Stimulated activated CD8-positive, alpha-beta memory T cell treated with anti-CD3 and anti-CD28 coated beads, Interleukin-15, amount 100 ng/mL, for 1 hour (primary cell): Measurements from ENCODE around the gene NHLRC4.

Source experiments
- DNase-seq: peaks from one replicate; pipeline ENCODE4 v3.0.0-alpha.2; 2020; ENCODE audit warnings: low read depth

Gene NHLRC4

GRCh38 chr16:565419-566330, 1.1 kb upstream of the NHLRC4 start:
- no peak for DNase-seq

DNA sequence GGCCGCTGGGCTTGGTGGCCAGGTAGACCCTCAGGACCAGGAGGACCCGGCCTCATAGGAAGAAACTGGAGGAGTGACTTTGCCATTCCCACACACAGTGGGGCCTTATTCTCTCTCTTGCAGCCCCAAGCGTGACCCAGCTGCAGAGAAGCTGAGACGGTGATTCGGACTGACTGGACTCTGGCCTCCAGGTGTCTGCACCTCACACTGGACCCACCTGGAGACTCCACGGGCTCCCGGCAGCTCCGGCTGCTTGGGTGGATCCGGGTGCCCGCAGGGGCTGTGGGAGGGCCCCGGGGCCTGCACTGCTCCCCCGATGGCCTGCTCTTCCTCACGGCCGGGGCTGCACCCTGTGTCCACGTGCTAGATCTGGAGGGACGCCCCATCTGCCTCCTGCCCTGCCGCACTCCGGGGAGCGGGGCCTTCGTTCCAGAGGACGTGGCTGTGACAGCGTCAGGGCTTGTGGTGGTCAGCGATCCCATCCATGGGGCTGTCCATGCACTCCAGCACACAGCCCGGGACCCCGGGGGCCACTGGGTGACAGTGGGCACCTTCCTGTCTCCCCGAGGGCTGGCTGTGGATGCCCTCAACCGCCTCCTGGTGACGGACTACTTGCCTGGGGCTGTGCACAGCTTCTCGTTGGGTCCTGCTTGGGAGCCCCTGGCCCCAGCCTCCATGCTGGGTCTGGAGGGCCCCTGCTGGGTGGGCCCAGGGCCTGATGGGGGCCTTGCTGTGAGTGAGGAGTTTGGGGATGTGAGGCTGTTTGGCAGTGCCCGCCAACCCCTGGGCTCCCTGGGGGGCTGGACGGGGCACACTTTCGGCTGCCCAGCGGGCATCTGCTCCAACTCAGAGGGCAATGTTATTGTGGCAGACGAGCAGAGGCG, 810 bp downstream of the NHLRC4 start:
- no peak for DNase-seq

DNA sequence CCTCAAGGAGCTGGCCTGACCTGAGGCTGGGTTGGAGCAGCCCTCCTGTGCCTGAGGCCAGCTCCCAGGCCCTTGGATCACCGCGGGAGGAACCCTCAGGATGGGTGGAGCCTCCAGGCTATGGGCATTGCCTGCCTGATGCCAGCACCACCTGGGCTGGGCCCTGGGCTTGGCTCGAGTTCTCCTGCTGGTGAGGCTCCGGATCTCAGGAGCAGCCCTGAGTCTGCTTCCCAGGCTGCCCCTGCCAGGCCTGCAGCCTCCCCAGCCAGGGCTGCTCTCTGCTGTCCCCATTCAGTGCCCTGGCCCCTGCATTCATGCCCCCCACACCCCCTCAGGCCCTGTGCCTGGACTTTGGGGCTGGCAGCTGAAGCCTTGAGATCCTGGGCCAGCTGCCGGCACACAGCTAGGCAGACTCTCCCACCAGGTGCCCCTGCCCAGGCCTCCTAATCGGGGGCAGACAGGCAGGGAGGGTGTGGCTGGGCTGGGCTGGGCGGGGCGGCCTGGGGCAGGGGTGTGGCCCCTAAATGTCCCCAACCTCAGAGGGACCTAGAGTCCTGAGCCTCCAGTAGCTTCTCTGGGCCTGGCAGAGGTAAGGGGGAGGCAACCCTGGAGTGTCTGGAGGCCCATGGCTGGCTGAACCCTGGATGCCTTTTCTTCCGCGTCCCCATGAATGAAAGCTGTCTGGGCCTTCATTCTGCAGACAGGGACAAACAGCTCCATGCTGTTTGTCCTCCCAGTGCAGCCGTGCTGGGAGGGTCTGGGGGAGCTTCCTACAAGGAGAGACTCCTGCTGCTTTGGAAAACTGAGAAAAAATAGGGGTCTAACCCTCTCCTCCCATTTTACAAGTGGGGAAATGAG, 1.8 kb downstream of the NHLRC4 start:
- no peak for DNase-seq

DNA sequence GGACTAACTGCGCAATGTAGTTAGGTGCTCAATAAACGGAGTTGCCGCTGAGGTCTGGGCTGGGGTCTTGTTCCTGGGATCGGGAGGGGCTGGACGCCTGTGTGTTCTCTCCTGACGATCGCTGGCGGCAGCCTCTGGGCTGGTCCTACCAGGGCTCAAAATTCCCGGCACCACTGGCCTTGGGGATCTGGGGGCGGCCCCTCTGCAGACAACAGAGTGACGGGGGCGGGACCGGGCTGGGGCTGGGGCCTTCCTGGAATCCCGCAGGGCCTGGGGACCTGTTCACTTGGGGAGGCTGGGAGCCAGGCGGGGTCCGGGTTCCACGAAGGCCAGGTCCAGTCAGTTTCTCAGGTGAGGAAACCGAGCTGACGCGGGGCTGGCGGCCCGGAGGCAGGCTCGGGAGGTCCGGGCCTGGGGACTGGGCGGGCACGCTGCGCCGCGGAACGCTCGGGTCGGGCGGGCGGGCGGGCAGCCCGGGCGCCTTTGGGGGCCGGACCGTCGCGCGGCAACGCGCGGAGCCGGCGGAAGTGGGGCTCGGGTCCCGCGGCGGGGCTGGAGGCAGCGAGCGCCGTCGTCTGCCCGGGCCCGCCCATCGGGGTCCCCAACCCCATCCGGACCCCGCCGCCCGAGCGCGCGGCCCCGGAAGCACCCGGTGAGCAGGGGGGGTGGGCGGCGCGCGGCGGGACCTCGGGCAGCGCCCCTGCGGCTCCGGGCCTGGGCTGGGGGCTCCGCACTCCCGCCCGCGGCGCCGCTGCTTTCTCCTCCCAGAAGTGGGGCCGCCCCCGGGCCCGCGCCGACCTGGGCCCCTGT, 2.8 kb downstream of the NHLRC4 start, which contains the start of gene PIGQ:
TSS of gene PIGQ (plus strand) at position 524 of the 810 bp plus-strand sequence. CDS start 4,107 bp downstream, outside the sequence.
- DNase-seq = peak; percentile 20

DNA sequence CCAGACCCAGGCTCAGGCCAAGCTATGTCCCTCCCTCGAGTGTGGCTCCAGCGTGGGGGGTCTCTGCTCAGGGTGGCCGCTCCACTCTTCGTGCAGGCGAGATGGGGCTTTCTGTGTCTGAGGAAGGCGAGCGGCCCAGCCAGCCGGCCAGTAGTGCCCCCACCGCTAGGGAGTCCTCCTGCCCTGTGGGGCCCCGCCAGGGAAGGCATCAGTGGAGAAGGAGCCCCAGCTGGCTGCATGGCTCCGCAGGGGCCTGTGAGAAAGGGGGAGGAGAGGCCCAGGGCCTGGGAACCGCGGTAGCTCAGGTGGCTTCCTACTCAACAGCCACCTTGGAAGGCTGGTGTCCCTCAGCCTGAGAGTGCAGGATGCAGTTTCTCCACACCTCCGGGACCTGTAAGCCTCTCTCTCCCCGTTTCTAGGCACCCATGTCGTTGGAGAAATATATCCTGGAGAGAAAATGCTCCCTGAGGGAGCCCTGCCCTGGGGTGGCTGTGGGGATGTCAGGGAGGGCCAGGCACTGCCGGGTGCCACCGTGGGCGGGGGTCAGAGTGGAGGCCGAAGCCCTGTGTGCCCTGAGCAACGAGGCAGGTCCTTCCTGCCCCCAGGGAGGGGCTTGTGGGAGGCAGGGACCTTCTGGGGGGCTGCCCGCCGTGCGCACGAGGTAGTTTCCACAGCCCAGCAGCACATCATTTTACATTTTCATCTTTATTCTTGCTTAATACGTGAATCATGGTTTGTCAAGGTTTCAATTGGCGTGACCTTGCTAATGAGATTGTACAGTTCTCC, 6.3 kb downstream of the NHLRC4 start:
- no peak for DNase-seq

DNA sequence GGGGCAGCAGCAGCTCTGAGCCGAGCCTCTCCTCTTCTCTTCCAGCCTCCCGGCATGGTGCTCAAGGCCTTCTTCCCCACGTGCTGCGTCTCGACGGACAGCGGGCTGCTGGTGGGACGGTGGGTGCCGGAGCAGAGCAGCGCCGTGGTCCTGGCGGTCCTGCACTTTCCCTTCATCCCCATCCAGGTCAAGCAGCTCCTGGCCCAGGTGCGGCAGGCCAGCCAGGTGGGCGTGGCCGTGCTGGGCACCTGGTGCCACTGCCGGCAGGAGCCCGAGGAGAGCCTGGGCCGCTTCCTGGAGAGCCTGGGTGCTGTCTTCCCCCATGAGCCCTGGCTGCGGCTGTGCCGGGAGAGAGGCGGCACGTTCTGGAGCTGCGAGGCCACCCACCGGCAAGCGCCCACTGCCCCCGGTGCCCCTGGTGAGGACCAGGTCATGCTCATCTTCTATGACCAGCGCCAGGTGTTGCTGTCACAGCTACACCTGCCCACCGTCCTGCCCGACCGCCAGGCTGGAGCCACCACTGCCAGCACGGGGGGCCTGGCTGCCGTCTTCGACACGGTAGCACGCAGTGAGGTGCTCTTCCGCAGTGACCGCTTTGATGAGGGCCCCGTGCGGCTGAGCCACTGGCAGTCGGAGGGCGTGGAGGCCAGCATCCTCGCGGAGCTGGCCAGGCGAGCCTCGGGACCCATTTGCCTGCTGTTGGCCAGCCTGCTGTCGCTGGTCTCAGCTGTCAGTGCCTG, 7.4 kb downstream of the NHLRC4 start:
- DNase-seq = no peak

DNA sequence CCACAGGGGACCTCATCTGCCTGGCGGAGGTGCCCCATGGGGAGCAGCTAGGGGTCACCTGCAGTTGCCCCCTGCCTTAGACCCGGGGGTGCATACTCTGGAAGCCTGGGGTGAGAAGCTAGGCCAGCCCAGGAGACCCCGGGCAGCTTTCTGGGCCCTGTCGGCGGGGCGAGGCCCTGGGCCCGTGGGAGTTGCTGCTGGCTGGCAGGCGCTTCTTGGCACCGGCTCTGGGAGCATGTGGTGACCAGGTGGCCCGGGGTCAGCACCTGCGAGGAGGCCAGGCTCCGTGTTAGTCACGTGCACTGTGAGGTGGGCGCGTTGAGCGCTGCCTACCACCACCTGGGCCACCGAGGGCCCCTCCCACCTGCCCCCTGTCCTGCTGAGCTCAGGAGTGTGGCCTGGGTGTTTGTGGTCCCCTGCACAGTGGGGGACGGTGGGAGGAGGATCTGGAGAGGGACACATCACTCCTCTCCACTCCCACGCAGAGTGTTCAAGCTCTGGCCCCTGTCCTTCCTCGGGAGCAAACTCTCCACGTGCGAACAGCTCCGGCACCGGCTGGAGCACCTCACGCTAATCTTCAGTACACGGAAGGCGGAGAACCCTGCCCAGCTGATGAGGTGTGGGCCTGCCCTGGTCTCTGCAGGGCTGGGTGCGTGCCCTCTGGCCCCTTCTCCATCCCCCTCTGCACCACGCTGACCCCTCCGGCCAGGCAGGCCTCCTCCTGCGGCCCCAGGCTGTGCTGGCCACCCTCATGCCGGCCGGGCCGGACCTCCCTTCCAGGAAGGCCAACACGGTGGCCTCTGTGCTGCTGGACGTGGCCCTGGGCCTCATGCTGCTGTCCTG, 8.8 kb downstream of the NHLRC4 start:
- DNase-seq = no peak

GRCh38 chr16:576197-576822, 9.5 kb downstream of the NHLRC4 start:
- no peak for DNase-seq

DNA sequence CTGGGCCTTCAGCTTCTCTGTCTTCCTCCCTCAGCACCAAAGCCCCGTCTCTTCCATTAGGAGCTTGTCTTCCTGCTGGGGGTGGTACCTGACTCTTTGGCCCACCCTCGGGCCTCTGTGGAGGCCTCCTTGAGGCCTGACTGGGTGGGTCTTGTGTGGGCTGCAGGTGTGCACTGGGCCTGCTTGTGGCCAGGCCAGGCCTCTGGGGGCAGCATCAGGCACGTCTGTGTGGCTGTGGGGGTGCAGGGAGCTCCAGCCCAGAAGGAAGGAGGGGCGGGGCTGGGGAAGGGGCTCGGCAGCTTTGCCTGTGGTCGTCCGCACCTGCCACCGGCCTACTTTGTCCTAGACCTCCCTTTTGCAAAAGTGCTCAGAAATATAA, 10.0 kb downstream of the NHLRC4 start:
- DNase-seq = no peak

DNA sequence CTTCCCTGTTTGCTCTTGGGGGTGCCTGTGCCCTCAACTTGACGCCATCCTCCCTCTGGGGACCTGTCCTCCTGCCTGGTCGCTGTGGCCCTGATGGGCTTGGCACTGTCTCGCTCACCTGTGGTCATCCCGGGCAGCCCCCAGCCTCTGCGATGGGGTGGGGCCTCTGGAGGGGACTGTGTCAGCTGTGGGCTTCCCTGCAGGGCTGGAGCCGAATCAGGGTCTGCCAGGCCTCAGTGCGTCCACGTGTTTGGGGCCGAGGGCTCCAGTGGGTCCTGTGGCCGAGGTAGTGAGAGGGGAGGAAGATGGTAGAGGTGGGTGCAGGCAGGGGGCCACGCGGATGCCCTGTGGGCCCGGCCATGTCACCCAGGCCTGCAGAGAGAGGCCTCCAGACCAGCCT, 11.0 kb downstream of the NHLRC4 start:
- DNase-seq = no peak

DNA sequence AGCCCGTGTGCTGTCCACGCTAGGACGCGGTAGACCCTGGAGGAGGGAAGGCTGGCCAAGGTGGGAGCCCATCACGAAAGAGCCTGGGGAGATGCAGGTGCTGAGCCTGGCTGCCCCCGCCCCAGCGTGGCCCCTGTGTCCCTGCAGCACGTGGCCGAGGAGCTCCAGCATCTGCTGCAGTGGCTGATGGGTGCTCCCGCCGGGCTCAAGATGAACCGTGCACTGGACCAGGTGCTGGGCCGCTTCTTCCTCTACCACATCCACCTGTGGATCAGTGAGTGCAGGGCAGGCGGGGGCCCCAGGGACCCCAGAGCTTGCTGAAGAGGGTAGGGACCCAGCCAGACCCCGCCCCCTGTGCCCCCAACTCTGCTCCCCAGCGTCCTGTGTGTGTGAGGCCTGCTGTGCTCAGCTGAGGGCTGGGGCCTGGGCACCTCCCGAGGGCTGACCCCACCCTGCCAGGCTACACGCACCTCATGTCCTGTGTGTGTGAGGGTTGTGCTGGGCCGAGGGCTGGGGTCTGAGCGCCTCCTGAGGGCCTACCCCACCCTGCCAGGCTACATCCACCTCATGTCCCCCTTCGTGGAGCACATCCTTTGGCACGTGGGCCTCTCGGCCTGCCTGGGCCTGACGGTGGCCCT, 11.5 kb downstream of the NHLRC4 start:
- no peak for DNase-seq

- DNase-seq = peak; percentile 19
Measured at GRCh38 chr16:578870-579405, 12.1 kb downstream of the NHLRC4 start.

DNA sequence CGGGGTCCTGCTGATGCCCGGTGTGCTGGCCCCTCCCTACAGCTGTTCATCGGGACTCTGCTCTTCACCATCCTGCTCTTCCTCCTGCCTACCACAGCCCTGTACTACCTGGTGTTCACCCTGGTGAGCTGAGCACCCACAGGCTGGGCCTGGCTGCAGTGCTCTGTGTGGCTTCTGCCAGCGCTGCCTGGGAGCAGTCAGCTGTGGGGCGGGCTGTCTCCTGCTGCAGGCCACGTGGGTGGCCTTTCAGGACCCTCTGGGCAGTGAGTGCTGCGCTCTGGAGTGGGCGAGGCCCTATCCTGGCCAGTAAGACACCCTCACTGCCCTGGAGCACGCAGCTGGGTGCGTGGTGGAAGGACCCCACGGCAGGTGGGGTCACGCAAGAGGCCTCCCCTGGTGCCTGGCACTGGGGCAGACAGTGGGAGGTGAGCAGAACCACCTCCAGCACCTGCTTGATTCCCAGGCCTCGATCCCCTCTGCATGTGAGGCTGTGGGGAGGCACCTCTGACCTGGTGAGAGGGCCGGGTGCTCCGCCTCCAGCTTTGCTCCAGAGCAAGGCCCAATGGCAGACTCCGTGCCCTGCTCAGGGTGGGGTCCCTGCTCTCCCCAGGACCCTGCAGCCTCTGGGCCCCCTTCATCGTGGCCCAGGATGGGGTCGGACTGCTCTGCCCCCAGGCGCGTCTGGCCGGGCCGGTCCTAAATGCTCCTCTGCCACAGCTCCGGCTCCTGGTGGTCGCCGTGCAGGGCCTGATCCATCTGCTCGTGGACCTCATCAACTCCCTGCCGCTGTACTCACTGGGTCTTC, 13.5 kb downstream of the NHLRC4 start:
- DNase-seq = no peak

- no peak for DNase-seq
Measured at GRCh38 chr16:580946-581498, 14.2 kb downstream of the NHLRC4 start.

DNA sequence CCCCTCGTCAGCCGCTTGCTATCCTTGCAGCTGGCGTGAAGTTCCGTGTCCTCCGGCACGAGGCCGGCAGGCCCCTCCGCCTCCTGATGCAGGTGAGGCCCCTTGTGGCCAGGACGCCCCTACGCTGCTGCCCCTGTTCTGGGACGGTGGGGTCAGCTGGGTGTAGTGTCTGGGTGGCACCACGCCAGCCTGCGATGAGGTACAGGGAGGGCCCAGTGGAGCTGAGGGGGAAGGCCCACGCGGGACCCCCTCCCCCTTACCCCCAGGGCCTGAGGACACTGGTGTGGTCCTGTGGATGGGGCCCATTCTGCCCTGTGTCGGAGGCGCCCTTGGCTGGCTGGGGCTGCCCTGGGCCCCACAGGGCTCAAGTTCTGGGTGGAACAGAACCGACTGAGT, 15.4 kb downstream of the NHLRC4 start:
- no peak for DNase-seq
